ENCODE data around the gene DHRS9.
A peak's percentile ranks its signal among the peaks of the same experiment; 100 is the strongest.

DNA sequence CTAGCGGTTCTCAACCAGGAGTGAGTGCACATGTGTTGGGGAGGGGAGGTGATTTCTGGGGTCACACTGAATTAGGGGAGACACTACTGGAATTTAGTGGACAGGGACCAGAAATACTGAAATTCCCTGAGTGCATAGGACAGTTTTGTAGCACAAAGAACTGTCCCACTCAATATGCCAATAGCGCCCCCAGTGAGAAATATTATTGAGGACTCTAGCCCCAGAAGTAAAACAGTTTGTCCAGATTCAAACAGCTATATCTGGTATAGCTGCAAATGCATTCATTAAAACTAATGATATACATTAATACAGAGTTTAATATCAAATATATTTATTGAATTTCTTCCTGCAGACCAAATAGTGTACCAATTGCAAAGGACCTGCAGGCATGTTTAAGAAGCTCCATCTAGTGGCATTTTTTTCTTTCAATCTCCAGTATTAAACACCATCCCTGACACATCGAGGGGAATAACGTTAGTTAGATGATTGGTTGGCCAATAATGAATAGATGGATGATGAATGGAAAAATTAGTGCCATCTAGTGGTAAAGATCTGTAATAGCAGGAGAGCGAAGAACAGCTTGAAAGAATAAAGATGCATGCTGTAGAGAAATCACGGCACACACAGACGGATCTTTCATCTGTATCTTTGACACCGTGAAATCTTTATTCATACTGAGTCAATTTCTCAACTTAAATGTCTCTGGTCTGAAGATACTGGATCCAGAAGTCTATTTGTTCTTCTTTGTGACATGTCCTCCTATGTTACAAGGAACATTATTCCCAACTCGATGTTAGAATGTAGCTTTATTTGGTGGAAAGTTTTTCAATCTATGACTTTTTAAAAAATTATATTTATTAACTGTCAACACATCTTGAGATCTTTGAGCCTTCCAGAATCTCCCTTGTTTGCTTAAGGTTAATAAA, 62.5 kb downstream of the DHRS9 start:
- TF ChIP-seq, protein P1, sequence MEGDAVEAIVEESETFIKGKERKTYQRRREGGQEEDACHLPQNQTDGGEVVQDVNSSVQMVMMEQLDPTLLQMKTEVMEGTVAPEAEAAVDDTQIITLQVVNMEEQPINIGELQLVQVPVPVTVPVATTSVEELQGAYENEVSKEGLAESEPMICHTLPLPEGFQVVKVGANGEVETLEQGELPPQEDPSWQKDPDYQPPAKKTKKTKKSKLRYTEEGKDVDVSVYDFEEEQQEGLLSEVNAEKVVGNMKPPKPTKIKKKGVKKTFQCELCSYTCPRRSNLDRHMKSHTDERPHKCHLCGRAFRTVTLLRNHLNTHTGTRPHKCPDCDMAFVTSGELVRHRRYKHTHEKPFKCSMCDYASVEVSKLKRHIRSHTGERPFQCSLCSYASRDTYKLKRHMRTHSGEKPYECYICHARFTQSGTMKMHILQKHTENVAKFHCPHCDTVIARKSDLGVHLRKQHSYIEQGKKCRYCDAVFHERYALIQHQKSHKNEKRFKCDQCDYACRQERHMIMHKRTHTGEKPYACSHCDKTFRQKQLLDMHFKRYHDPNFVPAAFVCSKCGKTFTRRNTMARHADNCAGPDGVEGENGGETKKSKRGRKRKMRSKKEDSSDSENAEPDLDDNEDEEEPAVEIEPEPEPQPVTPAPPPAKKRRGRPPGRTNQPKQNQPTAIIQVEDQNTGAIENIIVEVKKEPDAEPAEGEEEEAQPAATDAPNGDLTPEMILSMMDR (IDR thresholded peaks at IDR 0.05; ENCODE audit: insufficient read depth, low read length, poor library complexity, severe bottlenecking): peak; percentile 41
- TF ChIP-seq EZH2phosphoT487 (conservative IDR thresholded peaks at IDR 0.05; ENCODE audit: low read length): no peak
